Measurements from ENCODE around the gene ATP2B2. TPM values are rescaled to one million over a fixed set of nuclear protein-coding genes. Genes with fewer than 3 reads are reported as not detected.

ATP2B2 gene
- total RNA-seq, 1 experiment from 2014 or later: not detected

- no peaks in the 10 kb centered on the region for H3K9me3 ChIP-seq (ENCODE audit: control insufficient read depth in 1 of 2, insufficient read depth in 1 of 2, low read depth in 1 of 2, low read length in 2 of 2)
- peaks cover 3% of the 10 kb centered on the region; the same call in 1 of the 2 replicates for H3K27me3 ChIP-seq (ENCODE audit: insufficient read depth, low read length)
- CTCF ChIA-PET: no interaction called here
Observed at GRCh38 chr3:10421996-10422395, 83.4 kb downstream of the ATP2B2 start.

More at GRCh38 chr3:10421996-10422395, 83.4 kb downstream of the ATP2B2 start:
- Histone ChIP-seq H3K4me3 (replicated peaks in 1 of 2; ENCODE audit: low read depth in 1 of 2, low read length in 2 of 2) (no peak overlapping the region), H3K27ac (ENCODE audit: low read depth, low read length) (no peak overlapping the region), H3K36me3 (ENCODE audit: control insufficient read depth in 1 of 2, insufficient read depth in 2 of 2, low read length in 2 of 2) (no peaks in the 10 kb centered on the region), H3K4me1 (ENCODE audit: control insufficient read depth in 1 of 2, insufficient read depth in 2 of 2, low read length in 2 of 2) (no peaks in the 10 kb centered on the region), H4K20me1 (ENCODE audit: insufficient read depth) (no peaks in the 10 kb centered on the region), H3K9ac (ENCODE audit: low read length) (no peak overlapping the region), H2AFZ (ENCODE audit: low read depth, low read length, poor library complexity, severe bottlenecking) (no peak overlapping the region), H3K9me2 (ENCODE audit: insufficient read depth) (no peaks in the 10 kb centered on the region), H3K4me2 (ENCODE audit: low read length) (no peak overlapping the region), H3K79me2 (ENCODE audit: insufficient read depth, low read length) (no peaks in the 10 kb centered on the region)
- DNase-seq (ENCODE audit: low read depth, low spot score): no peak
- intact Hi-C loops (cut with micrococcal nuclease): loop anchor here (10.0 kb wide), 1 partner anchor 283 kb away; no protein-coding TSS in a partner anchor
- no TSS peak for BruUV-seq (replicated peaks)
- POLR2A ChIA-PET: no interaction called here
- RAD21 ChIA-PET (ENCODE audit: low non-redundant PET in 1 of 2, low total read pairs in 2 of 2, uncharacterized antibody in 2 of 2, unreplicated experiment in 2 of 2): no interaction called here
- TF ChIP-seq JUND (IDR thresholded peaks at IDR 0.05): no peak
- TF ChIP-seq EZH2phosphoT487 (IDR thresholded peaks at IDR 0.05; ENCODE audit: borderline replicate concordance): no peak
- TF ChIP-seq SP1 (IDR thresholded peaks at IDR 0.05; ENCODE audit: low read depth): no peak
- no peak for TF ChIP-seq TCF7L2 (IDR thresholded peaks at IDR 0.05; ENCODE audit: borderline replicate concordance, extremely low read depth, insufficient read depth, insufficient read length)
- no peak for TF ChIP-seq ATF3 (IDR thresholded peaks at IDR 0.05)
- TF ChIP-seq YY1 (IDR thresholded peaks at IDR 0.05; ENCODE audit: extremely low read depth, insufficient replicate concordance, low read depth, low read length): no peak
- no peak for TF ChIP-seq REST (IDR thresholded peaks at IDR 0.05; ENCODE audit: low read depth)
- no peak for TF ChIP-seq CTCF (IDR thresholded peaks at IDR 0.05 in 2 of 3, conservative IDR thresholded peaks at IDR 0.05 in 1 of 3; ENCODE audit: borderline replicate concordance in 1 of 3, insufficient read depth in 1 of 3, low read depth in 2 of 3, low read length in 2 of 3)
- no peak for TF ChIP-seq RAD21 (IDR thresholded peaks at IDR 0.05; ENCODE audit: low read depth)
- no peak for TF ChIP-seq EGR1 (IDR thresholded peaks at IDR 0.05; ENCODE audit: low read depth)
- no peak for TF ChIP-seq POLR2A (IDR thresholded peaks at IDR 0.05; ENCODE audit: borderline replicate concordance, extremely low read depth, insufficient read depth, insufficient read length)
- TF ChIP-seq MAX (IDR thresholded peaks at IDR 0.05): no peak
- no peak for TF ChIP-seq ZBTB33 (IDR thresholded peaks at IDR 0.05; ENCODE audit: extremely low read depth, insufficient replicate concordance, low read length)
- TF ChIP-seq SIN3A (IDR thresholded peaks at IDR 0.05; ENCODE audit: low read depth): no peak
- ATAC-seq: no peak

All from HCT116 (cell line).